ENCODE data around the gene SUMO4. TPM values are rescaled to one million over a fixed set of nuclear protein-coding genes. Genes with fewer than 3 reads are reported as not detected.
A peak's percentile ranks its signal among the peaks of the same experiment; 100 is the strongest.
"Not testable (repeated sequence)": the region's sequence is repeated elsewhere in the genome, so short reads cannot be mapped to it uniquely, and the experiment has no call there.

SUMO4 gene
- polyA plus RNA-seq, 1 donor from 2014 or later: 0.79 TPM

DNA sequence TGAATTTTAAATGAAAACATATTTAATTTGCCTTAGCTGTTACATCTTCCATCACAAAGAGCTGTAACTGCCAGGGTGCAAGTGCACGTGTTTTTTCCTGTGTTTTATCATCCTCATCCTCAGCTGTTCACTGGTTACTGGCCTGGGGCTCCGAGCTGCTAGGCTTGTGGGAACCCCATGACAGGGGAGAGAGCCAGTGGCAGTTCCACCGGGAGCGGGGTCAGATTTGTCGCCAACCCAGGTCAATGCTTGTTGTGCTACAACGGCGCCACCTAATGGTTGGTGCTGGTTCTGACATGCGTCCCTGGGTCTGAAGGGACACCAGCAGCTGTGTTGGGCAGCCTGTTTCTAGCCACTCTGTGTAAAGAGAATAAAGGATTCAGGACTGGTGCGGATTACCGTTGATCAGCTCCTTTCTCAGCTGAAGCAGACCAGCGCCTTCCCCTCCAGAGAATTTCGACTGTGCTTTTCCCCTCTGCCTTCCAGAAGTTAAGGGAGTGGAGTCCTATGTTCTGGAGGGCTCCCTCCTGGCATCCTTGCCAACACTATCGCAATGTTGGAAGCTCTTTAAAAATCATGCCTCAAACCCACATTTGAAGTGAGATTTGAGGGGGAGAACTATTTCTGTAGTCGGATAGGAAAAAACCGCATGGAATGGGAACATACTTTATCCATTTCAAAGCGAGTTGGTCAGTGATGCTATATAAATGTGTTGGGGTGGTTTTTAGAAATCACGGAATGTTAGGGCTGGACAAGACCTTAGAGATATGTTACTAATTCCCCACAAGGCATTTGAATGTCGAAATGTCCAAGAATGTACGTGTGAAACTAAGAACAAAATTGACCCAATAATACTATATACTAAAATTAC is 32.1 kb downstream of the SUMO4 start:
- no peaks in the 10 kb centered on the region for H3K9me3 Mint-ChIP-seq
- H3K36me3 Mint-ChIP-seq: no peaks in the 10 kb centered on the region
- no peak overlapping the region for H3K27ac Mint-ChIP-seq
- H3K4me3 Mint-ChIP-seq: peak overlapping the region in 2 of 4 donors; percentile 55 to 70
- peaks cover 2 to 5% (median 5%) of the 10 kb centered on the region in 3 donors for H3K4me1 Mint-ChIP-seq
- H3K27me3 Mint-ChIP-seq: no peaks in the 10 kb centered on the region

DNA sequence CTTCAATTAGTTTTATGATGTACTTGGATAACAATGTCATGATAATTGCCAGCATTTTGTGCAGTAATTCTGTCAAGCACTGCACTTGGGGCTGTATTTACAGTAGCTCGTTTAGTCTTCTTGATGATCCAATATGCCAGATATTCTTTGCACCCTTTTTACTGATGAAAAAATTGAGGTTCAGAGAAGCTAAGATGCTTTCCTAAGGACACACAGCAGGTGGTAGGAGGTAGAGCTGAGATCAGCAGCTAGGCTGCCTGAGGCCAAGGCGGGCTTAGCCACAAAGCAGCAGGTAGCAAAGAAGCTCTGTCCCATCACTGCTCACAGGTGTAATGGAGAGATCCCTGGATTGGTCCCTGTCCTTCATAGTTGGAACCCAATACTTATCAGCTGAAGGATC is 33.3 kb downstream of the SUMO4 start:
- peaks cover 9 to 14% (median 14%) of the 10 kb centered on the region in 3 donors for H3K4me1 Mint-ChIP-seq
- H3K9me3 Mint-ChIP-seq: no peaks in the 10 kb centered on the region
- H3K27me3 Mint-ChIP-seq: no peaks in the 10 kb centered on the region
- H3K36me3 Mint-ChIP-seq: no peaks in the 10 kb centered on the region
- H3K27ac Mint-ChIP-seq: peak overlapping the region in 1 of 3 donors; percentile 72
- no peak overlapping the region for H3K4me3 Mint-ChIP-seq

DNA sequence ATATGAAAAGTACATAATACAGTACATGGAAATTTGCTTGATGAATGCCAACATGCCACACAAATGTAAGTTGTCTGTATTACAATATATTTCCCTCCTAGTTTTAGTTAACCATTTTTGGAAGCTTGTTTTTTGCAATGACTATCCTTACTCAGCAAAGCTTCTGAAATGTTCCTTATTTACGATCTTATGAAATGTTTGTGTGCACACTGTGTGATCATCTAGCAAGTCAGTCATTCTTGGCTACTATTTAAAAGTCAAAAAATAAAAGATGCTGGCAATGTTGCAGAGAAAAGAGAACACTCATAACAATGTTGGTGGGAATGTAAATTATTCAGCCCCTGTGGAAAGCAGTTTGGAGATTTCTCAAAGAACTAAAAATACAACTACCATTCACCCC is 33.8 kb downstream of the SUMO4 start:
- H3K4me1 Mint-ChIP-seq: peaks cover 12 to 18% (median 16%) of the 10 kb centered on the region in 3 donors
- no peaks in the 10 kb centered on the region for H3K9me3 Mint-ChIP-seq
- H3K27ac Mint-ChIP-seq: no peak overlapping the region
- no peaks in the 10 kb centered on the region for H3K36me3 Mint-ChIP-seq
- H3K4me3 Mint-ChIP-seq: no peak overlapping the region
- no peaks in the 10 kb centered on the region for H3K27me3 Mint-ChIP-seq

DNA sequence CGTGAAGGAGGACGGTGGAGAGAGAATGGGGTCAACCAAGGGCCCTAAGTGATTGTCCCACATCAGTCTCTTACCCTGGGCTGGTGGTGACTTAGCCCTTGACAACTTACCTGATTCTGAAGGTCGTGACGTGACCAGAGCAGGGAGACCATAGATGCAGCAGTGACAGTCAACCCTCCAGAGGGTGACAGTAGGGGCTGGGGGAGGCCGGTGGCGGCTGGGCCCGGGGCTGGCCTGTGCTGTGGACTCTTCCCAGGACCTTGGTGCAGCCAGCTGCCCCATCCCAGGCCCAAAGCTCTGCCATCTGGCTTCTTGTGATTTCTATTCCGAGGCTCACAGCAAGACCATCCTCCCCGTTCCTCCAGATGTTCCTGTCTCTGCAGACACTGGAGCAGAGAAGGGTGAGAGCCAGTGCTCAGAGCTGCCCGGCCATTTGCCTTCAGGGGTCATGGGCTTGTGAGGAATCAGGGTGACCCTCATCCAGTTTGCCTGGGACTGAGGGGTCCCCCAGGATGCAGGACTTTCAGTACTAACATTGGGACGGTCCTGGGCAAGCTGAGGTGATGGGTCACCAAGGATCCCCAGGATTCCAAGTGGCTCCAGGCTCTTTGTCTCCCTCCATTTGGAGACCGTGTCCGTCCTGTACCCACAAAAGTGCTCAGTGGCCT is 36.0 kb downstream of the SUMO4 start:
- H3K27me3 Mint-ChIP-seq: no peaks in the 10 kb centered on the region
- no peak overlapping the region for H3K27ac Mint-ChIP-seq
- no peaks in the 10 kb centered on the region for H3K36me3 Mint-ChIP-seq
- H3K9me3 Mint-ChIP-seq: no peaks in the 10 kb centered on the region
- peaks cover 19 to 23% (median 22%) of the 10 kb centered on the region in 3 donors for H3K4me1 Mint-ChIP-seq
- no peak overlapping the region for H3K4me3 Mint-ChIP-seq

DNA sequence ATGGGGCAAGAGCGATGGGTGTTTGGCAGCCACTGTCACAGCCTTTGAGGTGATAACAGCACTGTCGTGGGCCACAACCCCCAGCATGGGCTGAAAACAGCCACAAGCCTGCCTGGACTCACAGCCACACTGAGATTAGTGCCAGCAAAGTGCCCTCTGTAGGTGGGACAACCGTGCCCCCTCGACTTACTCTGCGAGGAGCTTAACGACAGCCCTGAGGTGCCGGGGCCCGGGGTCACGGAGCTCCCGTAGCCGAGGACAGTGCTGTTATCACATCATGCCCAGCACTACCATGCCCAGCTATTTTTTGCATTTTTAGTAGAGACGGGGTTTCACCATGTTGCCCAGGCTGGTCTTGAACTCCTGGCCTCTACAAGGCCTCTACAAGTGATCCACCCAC is 36.6 kb downstream of the SUMO4 start:
- peaks cover 20 to 23% (median 22%) of the 10 kb centered on the region in 3 donors for H3K4me1 Mint-ChIP-seq
- no peak overlapping the region for H3K27ac Mint-ChIP-seq
- no peaks in the 10 kb centered on the region for H3K36me3 Mint-ChIP-seq

DNA sequence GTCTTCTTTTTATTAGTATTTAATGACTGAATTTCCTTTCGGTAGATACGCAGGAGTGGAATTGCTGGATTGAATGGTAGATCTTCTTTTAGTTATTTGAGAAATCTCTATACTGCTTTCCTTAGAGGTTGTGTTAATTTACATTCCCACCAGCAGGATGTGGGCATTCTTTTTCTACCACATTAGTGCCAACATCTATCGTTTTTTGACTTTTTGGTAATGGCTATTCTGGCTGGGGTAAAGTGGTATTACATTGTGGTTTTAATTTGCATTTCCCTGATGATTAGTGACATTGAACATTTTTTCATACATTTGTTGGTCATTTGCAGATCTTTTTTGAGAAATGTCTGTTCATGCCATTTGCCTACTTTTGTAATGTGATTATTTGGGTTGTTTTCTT is 37.1 kb downstream of the SUMO4 start:
- Mint-ChIP-seq H3K27ac (no peak overlapping the region), H3K9me3 (no peaks in the 10 kb centered on the region), H3K36me3 (no peaks in the 10 kb centered on the region), H3K27me3 (no peaks in the 10 kb centered on the region), H3K4me3 (no peak overlapping the region), H3K4me1 (peaks cover 16 to 22% (median 20%) of the 10 kb centered on the region in 3 donors)

More for the DNA sequence above, 36.6 kb downstream of the SUMO4 start:
- H3K4me3 Mint-ChIP-seq: no peak overlapping the region
- no peaks in the 10 kb centered on the region for H3K27me3 Mint-ChIP-seq
- no peaks in the 10 kb centered on the region for H3K9me3 Mint-ChIP-seq

DNA sequence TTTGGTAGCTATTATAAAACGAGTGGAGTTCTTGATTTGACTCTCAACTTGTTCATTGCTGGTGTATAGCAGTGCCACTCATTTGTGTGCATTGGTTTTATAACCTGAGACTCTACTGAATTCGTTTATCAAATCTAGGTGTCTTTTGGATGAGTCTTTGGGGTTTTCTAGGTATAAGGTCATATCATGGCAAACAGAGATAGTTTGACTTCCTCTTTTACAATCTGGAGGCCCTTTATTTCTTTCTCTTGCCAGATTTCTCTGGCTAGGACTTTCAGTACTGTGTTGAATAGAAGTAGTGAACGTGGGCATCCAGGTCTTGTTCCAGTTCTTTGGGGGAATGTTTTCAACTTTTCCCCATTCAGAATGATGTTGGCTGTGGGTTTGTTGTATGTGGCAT is 38.8 kb downstream of the SUMO4 start:
- no peaks in the 10 kb centered on the region for H3K9me3 Mint-ChIP-seq
- peak overlapping the region in 1 of 3 donors; percentile 19 for H3K27ac Mint-ChIP-seq
- H3K4me1 Mint-ChIP-seq: peaks cover 16 to 22% (median 21%) of the 10 kb centered on the region in 3 donors
- H3K4me3 Mint-ChIP-seq: no peak overlapping the region
- no peaks in the 10 kb centered on the region for H3K27me3 Mint-ChIP-seq
- no peaks in the 10 kb centered on the region for H3K36me3 Mint-ChIP-seq

DNA sequence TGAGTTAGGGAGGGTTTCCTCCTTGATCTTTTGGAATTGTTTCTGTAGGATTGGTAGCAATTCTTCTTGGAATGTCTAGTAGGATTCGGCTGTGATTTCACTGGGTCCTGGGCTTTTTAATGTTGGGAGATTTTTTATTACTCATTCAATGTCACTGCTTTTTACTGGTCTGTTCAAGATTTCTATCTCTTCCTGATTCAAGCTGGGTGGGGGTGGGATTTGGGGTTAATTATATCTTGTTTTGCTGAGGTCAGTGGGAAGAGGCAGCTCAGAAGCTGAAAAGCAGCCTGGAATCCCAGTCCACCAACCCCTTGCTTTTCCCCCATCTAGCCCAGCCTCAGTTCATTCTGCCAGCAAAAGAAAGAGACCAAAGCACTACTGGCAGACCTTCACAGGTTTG is 39.6 kb downstream of the SUMO4 start:
- Mint-ChIP-seq H3K27me3 (no peaks in the 10 kb centered on the region), H3K4me1 (peaks cover 16 to 22% (median 21%) of the 10 kb centered on the region in 3 donors), H3K36me3 (no peaks in the 10 kb centered on the region), H3K9me3 (no peaks in the 10 kb centered on the region), H3K27ac (peak overlapping the region in 1 of 3 donors; percentile 44), H3K4me3 (no peak overlapping the region)

DNA sequence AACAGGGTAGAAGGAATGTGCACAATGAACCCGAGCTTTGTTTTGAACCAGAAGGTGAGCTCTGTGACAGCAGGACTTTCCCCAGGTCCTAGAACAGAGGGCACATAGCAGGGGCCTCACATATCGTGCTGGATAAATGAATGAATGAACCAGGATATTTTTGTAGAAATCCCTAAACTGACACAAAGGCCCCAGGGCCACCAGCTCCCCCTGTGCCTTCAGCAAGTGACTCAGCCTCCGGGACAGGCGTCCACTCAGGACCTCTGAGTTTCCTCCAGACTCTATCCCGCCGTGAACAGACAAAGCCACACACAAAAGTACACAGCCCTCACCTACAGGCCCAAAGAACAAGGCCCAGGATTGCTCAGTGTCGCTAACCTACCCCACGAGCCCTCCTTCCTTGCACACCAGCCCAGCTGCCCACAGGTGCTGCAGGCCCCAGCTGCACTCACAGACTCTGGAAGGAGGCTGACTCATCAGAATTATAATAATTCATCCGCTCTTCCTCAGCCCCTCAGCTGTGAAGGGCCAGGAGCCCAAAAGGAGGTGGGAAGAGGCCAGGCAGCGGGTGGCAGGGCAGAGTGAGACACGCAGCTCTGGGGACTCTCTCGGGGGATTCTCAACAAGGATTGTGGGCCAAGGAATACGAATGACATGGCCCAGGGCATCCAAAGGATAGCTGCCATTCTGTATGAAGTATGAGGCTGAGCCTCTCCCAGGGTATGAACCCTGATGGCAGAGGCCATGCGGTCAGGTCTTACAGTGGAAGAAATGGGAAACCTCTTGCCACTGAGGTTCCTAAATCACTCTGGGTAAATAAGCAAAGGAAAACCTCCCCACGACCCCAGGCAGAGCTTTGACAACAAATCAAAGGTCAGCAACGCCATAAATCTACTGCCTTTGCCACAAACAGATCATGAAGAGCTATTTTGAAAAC is 40.9 kb downstream of the SUMO4 start:
- Mint-ChIP-seq H3K9me3 (no peaks in the 10 kb centered on the region), H3K27me3 (no peaks in the 10 kb centered on the region), H3K4me3 (no peak overlapping the region), H3K4me1 (peaks cover 16 to 22% (median 21%) of the 10 kb centered on the region in 3 donors), H3K36me3 (no peaks in the 10 kb centered on the region), H3K27ac (no peak overlapping the region)

DNA sequence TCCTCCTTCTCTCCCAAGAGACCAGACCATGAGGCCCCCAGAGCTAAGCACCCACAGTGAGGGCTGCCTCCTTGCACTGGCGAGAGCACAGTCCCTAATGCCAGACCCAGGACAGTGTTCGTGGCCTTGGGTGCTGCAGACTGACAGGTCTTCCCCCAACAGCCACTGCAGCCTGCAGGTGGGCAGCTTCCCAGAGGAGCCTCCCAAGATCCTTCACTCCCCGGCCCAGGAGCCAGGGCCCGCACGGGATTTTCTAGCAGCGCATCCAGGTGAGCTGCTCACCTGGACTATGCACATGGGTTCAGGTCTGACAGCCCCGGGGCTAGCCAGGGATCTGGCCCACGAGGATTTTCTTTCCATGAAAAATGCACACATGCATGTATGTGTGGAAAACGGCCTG is 41.7 kb downstream of the SUMO4 start:
- Mint-ChIP-seq H3K27ac (no peak overlapping the region), H3K36me3 (no peaks in the 10 kb centered on the region), H3K9me3 (no peaks in the 10 kb centered on the region), H3K4me1 (peaks cover 16 to 22% (median 21%) of the 10 kb centered on the region in 3 donors), H3K27me3 (no peaks in the 10 kb centered on the region), H3K4me3 (no peak overlapping the region)

DNA sequence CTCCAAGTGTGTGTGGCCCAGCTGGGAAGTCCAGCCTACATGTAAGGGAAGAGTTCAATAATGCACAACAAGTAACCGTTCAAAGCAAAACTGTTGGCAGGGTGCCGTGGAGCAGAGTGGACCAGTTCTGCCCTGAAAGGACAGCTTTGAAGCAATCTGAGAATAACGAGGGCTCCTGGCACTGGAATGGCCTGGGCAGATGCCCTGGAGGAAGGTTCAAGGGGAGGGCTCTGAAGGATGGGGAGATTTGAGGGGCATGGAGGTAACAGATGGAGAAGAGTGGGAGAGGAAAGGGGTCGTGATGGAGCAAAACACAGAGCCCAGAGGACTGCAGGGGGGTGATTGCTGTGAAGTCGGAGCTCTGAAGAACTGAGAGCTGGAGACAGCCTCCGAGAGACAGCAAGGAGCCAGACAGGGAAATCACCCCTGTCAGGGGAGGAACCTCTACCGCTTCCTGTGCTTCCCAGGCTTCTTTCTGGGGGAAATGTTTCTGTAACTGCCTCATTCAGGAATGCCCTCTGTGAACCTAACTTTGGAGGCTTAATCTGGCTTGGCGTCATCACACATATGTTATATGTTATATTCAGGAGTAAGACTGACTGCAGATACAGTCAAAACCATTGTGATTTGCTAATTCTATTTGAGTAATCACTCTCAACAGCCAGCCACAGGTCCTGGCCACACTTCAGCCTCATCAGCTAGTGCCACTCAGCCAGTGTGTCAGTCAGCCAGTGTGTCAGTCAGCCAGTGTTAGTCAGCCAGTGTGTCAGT is 43.5 kb downstream of the SUMO4 start:
- Mint-ChIP-seq H3K27me3 (no peaks in the 10 kb centered on the region), H3K4me3 (no peak overlapping the region), H3K4me1 (peaks cover 6 to 11% (median 11%) of the 10 kb centered on the region in 3 donors), H3K9me3 (no peaks in the 10 kb centered on the region), H3K36me3 (no peaks in the 10 kb centered on the region), H3K27ac (peak overlapping the region in 1 of 3 donors; percentile 67)

DNA sequence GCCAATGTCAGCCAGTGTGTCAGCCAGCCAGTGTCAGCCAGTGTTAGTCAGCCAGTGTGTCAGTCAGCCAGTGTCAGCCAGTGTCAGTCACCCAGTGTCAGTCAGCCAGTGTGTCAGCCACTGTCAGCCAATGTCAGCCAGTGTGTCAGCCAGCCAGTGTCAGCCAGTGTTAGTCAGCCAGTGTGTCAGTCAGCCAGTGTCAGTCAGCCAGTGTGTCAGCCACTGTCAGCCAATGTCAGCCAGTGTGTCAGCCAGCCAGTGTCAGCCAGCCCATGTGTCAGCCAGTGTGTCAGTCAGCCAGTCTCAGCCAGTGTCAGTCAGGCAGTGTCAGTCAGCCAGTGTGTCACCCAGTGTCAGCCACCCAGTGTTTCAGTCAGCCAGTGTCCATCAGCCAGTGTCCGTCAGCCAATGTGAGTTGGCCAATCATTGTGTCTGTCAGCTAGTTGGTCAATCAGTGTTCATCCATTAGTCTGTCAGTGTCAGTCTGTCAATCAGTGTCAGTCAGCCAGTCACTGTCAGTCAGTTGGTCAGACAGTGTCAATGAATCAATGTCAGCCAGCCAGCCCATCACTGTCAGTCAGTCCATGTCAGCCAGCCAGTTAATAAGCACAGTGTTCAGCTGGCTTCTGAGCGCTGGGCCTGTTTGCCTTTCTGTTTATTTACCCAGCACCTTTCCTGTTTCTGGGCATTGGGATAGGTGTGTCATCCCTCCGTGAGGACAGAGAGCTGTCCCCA is 44.5 kb downstream of the SUMO4 start:
- H3K27ac Mint-ChIP-seq: peak overlapping the region in 1 of 3 donors; percentile 19
- H3K4me1 Mint-ChIP-seq, H3K36me3 Mint-ChIP-seq, H3K4me3 Mint-ChIP-seq, H3K27me3 Mint-ChIP-seq, H3K9me3 Mint-ChIP-seq: not testable (repeated sequence)

DNA sequence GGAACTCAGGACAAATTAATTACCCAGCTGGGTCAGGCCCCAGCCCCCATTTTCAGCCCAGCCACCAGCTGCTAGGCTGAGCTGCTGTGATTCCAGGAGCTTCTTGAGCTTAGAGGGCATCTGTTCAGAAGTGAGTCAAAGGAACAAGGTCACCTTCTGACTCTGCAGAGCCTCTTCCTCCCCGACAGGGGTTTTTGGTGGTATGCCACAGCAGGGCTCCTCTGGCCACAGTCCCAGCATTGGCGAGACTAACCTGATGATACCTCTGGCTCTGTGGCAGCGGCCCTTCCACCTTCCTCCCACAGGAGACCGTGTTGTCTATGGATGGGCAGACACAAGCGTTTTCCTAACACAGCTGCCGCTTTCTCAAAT is 45.0 kb downstream of the SUMO4 start:
- H3K27ac Mint-ChIP-seq: peak overlapping the region in 1 of 3 donors; percentile 88
- no peak overlapping the region for H3K4me3 Mint-ChIP-seq
- peaks cover 0 to 2% (median 1%) of the 10 kb centered on the region in 3 donors for H3K4me1 Mint-ChIP-seq
- peaks cover 1% of the 10 kb centered on the region for H3K36me3 Mint-ChIP-seq
- H3K9me3 Mint-ChIP-seq: no peaks in the 10 kb centered on the region
- H3K27me3 Mint-ChIP-seq: no peaks in the 10 kb centered on the region

DNA sequence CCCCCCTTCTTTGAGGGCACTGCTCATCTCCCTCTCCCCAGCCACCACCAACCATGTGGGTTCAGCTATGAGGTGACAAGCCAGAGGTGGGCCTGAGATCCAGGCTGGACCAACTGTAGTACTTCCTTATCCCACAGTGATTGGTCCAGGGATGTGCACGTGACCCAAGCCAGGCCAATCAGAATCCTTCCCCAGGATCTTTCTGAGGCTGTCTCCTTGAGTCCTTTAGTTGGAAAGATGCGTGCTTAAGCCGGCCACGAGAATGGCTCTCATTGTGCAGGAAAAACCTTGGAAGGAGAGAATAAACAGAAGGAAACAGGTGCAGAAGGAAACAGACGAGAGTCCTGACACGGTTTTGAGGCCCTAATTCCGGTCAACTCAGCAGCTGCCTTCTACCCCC is 45.5 kb downstream of the SUMO4 start:
- H3K4me1 Mint-ChIP-seq: peaks cover 0 to 2% (median 1%) of the 10 kb centered on the region in 3 donors
- no peak overlapping the region for H3K4me3 Mint-ChIP-seq
- H3K27ac Mint-ChIP-seq: no peak overlapping the region
- H3K36me3 Mint-ChIP-seq: peaks cover 1% of the 10 kb centered on the region
- no peaks in the 10 kb centered on the region for H3K9me3 Mint-ChIP-seq
- no peaks in the 10 kb centered on the region for H3K27me3 Mint-ChIP-seq

Measured in IgD-negative memory B cell (primary cell).